Stimulated activated CD4-positive, alpha-beta T cell treated with anti-CD3 and anti-CD28 coated beads, Interleukin-4, amount 100 ng/mL, for 1 hour (primary cell): ENCODE data around the gene SPG21.

Source experiments
- DNase-seq: peaks from one replicate; pipeline ENCODE4 v3.0.0-alpha.2; 2020

SPG21 gene

GRCh38 chr15:64991536-64992135, 1.9 kb upstream of the SPG21 start:
- no peak for DNase-seq

- no peak for DNase-seq
Measured at GRCh38 chr15:64990168-64990470, 405 bp upstream of the SPG21 start.

- no peak for DNase-seq
Measured at GRCh38 chr15:64987136-64987535, 2.6 kb downstream of the SPG21 start.

- no peak for DNase-seq
Measured at GRCh38 chr15:64985366-64986033, 4.2 kb downstream of the SPG21 start.

- DNase-seq, result no peak
Measured at GRCh38 chr15:64982472-64982871, 7.2 kb downstream of the SPG21 start.

GRCh38 chr15:64981812-64982431, 7.8 kb downstream of the SPG21 start:
- DNase-seq, result no peak

- DNase-seq, result no peak
Measured at GRCh38 chr15:64979252-64979710, 10.4 kb downstream of the SPG21 start.

- DNase-seq, result no peak
Measured at GRCh38 chr15:64975390-64975789, 14.3 kb downstream of the SPG21 start.

GRCh38 chr15:64970698-64971097, 19.0 kb downstream of the SPG21 start:
- no peak for DNase-seq

GRCh38 chr15:64969401-64969800, 20.3 kb downstream of the SPG21 start:
- no peak for DNase-seq

- no peak for DNase-seq
Measured at GRCh38 chr15:64961013-64961412, 28.7 kb downstream of the SPG21 start.

- no peak for DNase-seq
Measured at GRCh38 chr15:64960153-64960552, 29.6 kb downstream of the SPG21 start.

GRCh38 chr15:64959128-64959527, 30.6 kb downstream of the SPG21 start:
- DNase-seq, result no peak

- no peak for DNase-seq
Measured at GRCh38 chr15:64954395-64954794, 35.3 kb downstream of the SPG21 start.

- DNase-seq, result no peak
Measured at GRCh38 chr15:64951777-64952418, 37.8 kb downstream of the SPG21 start.

GRCh38 chr15:64950888-64951287, 38.8 kb downstream of the SPG21 start:
- no peak for DNase-seq

GRCh38 chr15:64949383-64950186, 40.1 kb downstream of the SPG21 start:
- DNase-seq, result no peak

GRCh38 chr15:64948916-64949315, 40.8 kb downstream of the SPG21 start:
- DNase-seq, result no peak

GRCh38 chr15:64947211-64947610, 42.5 kb downstream of the SPG21 start:
- DNase-seq, result no peak

GRCh38 chr15:64944961-64945360, 44.8 kb downstream of the SPG21 start:
- no peak for DNase-seq

GRCh38 chr15:64943512-64944225, 46.0 kb downstream of the SPG21 start:
- no peak for DNase-seq

- DNase-seq, result no peak
Measured at GRCh38 chr15:64942356-64942755, 47.4 kb downstream of the SPG21 start.

- no peak for DNase-seq
Measured at GRCh38 chr15:64938192-64938591, 51.5 kb downstream of the SPG21 start.
